PC-9 (cell line): Measurements from ENCODE around the gene NACA. TPM values are rescaled to one million over a fixed set of nuclear protein-coding genes. Genes with fewer than 3 reads are reported as not detected.

Experiments
- BruUV-seq: library from RNA; stranded (reverse); fragments of 400-500 nt; replicated peaks from 2 replicates; lab custom pipeline; 2021; lab: Mats Ljungman, UMichigan
- CTCF ChIA-PET: fragments of 300-600 bp; sonication (Branson Sonifier 250); formaldehyde crosslinking; loops from one replicate; lab custom pipeline; 2022; ENCODE audit warnings: antibody characterized with exemption; lab: Charles Lee
- POLR2A ChIA-PET: fragments of 300-600 bp; sonication (Branson Sonifier 250); formaldehyde crosslinking; loops from one replicate; lab custom pipeline; 2022; ENCODE audit warnings: antibody characterized with exemption; ENCODE audit not compliant: unreplicated experiment; lab: Charles Lee
- DNase-seq, 2 experiments: peaks; one replicate each; pipeline versions ENCODE4 v3.0.0 to v3.0.0-alpha.2; 2015 to 2022; ENCODE audit warnings: mixed read lengths in 1 of 2
- H2AFZ ChIP-seq: fragments of 200-600 bp; sonication (generic); 2 replicates; pipeline ENCODE4 v1.8.1; 2017; ENCODE audit warnings: antibody characterized with exemption
- H3F3A ChIP-seq: fragments of 200-600 bp; sonication (generic); 2 replicates; pipeline ENCODE4 v1.8.1; 2017; ENCODE audit warnings: antibody characterized with exemption, mild to moderate bottlenecking, low read depth; ENCODE audit not compliant: insufficient read depth
- H3K27ac ChIP-seq: fragments of 200-600 bp; sonication (generic); 2 replicates; pipeline ENCODE4 v1.6.1; 2016; ENCODE audit warnings: mixed run types
- H3K27me3 ChIP-seq: fragments of 200-600 bp; sonication (generic); 2 replicates; pipeline ENCODE4 v1.6.1; 2016; ENCODE audit warnings: low read depth, mixed run types; ENCODE audit not compliant: insufficient read depth
- H3K36me3 ChIP-seq: fragments of 200-600 bp; sonication (generic); 2 replicates; pipeline ENCODE4 v1.6.1; 2016; ENCODE audit warnings: low read depth, mixed run types
- H3K4me1 ChIP-seq: fragments of 200-600 bp; sonication (generic); replicated peaks from 2 replicates; pipeline ENCODE4 v1.6.1; 2016; ENCODE audit warnings: mixed run types; ENCODE audit not compliant: insufficient read depth
- H3K4me2 ChIP-seq: fragments of 200-600 bp; sonication (generic); 2 replicates; pipeline ENCODE4 v1.6.1; 2017; ENCODE audit warnings: mixed run types
- H3K4me3 ChIP-seq: fragments of 200-600 bp; sonication (generic); 2 replicates; pipeline ENCODE4 v1.6.1; 2016; ENCODE audit warnings: mixed run types
- H3K79me2 ChIP-seq: fragments of 200-600 bp; sonication (generic); 2 replicates; pipeline ENCODE4 v1.6.1; 2017; ENCODE audit warnings: low read depth, mixed run types
- H3K9me2 ChIP-seq: fragments of 200-600 bp; sonication (generic); 2 replicates; pipeline ENCODE4 v1.8.1; 2017; ENCODE audit warnings: mild to moderate bottlenecking; ENCODE audit not compliant: insufficient read depth
- H3K9me3 ChIP-seq: fragments of 200-600 bp; sonication (generic); 2 replicates; pipeline ENCODE4 v1.8.1; 2016; ENCODE audit warnings: low read depth; ENCODE audit not compliant: insufficient read depth
- H4K20me1 ChIP-seq: fragments of 200-600 bp; sonication (generic); 2 replicates; pipeline ENCODE4 v1.8.1; 2017; ENCODE audit not compliant: insufficient read depth
- CTCF ChIP-seq: fragments of 200-600 bp; sonication (generic); conservative IDR thresholded peaks from 2 replicates; pipeline ENCODE4 v1.6.1; 2017; ENCODE audit warnings: mixed run types, antibody characterized with exemption, mild to moderate bottlenecking, moderate library complexity
- EZH2 ChIP-seq: fragments of 200-600 bp; sonication (generic); IDR thresholded peaks from 2 replicates; pipeline ENCODE4 v1.8.0; 2017; ENCODE audit warnings: antibody characterized with exemption, low read depth
- intact Hi-C: fragments of 100-400 bp; cut with micrococcal nuclease; formaldehyde crosslinking; loops from one replicate; pipeline ENCODE4 v1.10.0; 2022; ENCODE audit not compliant: unreplicated experiment
- total RNA-seq: library from RNA; stranded (reverse); gene quantifications from 2 replicates; pipeline ENCODE4 v1.2.3, GENCODE V29; 2021

Gene NACA
- total RNA-seq, 1 experiment from 2014 or later: 1,035 TPM

DNA sequence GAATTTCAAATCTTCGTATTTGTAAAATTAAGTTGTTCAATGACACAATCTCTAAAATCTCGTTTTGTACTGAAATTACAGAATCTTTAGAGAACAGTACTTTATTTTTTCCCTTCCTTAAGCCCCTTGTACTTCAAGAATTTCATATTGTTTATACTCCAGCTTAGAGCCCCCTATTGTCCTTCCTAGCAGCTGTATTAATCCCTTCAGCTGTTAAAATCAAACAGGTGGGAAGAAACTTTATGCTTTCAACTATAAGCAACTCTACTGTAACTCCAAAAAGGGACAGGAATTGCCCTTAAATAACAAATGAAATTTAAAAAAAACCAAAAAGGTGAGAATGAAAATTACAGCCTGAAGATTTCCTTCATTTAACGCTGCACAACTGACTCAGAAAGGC is 1.7 kb downstream of the NACA start:
- TF ChIP-seq CTCF (no peak), EZH2 (no peak)
- intact Hi-C loops: loop anchor here (10.0 kb wide), 1 partner anchor 59 kb away; no protein-coding TSS in a partner anchor
- H3F3A ChIP-seq: peaks cover 75% of the 10 kb centered on the region
- H2AFZ ChIP-seq: no peak overlapping the region
- H3K79me2 ChIP-seq: peaks cover 66% of the 10 kb centered on the region
- peaks cover 50% of the 10 kb centered on the region for H3K36me3 ChIP-seq
- ChIA-PET CTCF (no interaction called here), POLR2A (interaction anchor here (0.7 kb wide), 1 partner anchor 220 kb away, joined by 4 read pairs; no protein-coding TSS in a partner anchor)
- H3K9me3 ChIP-seq: no peaks in the 10 kb centered on the region
- no TSS peak for BruUV-seq
- peak overlapping the region; percentile 98 for H3K4me2 ChIP-seq
- H3K27me3 ChIP-seq: no peaks in the 10 kb centered on the region
- peaks cover 54% of the 10 kb centered on the region for H4K20me1 ChIP-seq
- H3K4me3 ChIP-seq: peak overlapping the region; percentile 99
- peaks cover 49% of the 10 kb centered on the region for H3K4me1 ChIP-seq
- peak overlapping the region; percentile 94 for H3K27ac ChIP-seq
- no peak for DNase-seq
- H3K9me2 ChIP-seq: no peaks in the 10 kb centered on the region

DNA sequence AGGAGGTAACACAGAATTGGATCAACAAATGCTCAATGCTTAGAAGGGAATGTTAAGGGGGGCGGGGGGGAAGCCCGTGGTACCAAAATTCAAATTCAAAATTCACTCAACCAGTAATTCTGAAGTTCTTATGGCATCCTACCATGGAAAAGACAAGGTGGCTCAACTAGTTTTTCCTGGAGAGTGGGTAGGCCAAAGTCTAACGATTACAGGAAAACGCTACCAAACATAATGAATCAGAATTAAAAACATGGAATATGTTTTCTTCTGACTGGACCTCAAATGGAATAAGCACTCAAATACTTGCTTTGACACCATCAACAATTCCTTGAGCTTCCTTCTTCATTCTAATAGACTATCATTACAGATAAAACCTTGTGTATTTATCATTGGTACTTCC is 2.3 kb downstream of the NACA start:
- H3K36me3 ChIP-seq: peaks cover 50% of the 10 kb centered on the region
- POLR2A ChIA-PET: no interaction called here
- peak overlapping the region; percentile 98 for H3K4me2 ChIP-seq
- peaks cover 66% of the 10 kb centered on the region for H3K79me2 ChIP-seq
- intact Hi-C loops: loop anchor here (10.0 kb wide), 1 partner anchor 58 kb away; no protein-coding TSS in a partner anchor
- no peaks in the 10 kb centered on the region for H3K9me3 ChIP-seq
- peaks cover 49% of the 10 kb centered on the region for H3K4me1 ChIP-seq
- H4K20me1 ChIP-seq: peaks cover 54% of the 10 kb centered on the region
- CTCF ChIA-PET: interaction anchor here (1.6 kb wide), 1 partner anchor 86 kb away, joined by 5 read pairs; no protein-coding TSS in a partner anchor
- peaks cover 75% of the 10 kb centered on the region for H3F3A ChIP-seq
- peak in 1 of 2 experiments; percentile 48 for DNase-seq
- peak overlapping the region; percentile 99 for H3K4me3 ChIP-seq
- peak overlapping the region; percentile 94 for H3K27ac ChIP-seq
- no peaks in the 10 kb centered on the region for H3K27me3 ChIP-seq
- no peaks in the 10 kb centered on the region for H3K9me2 ChIP-seq
- TF ChIP-seq EZH2 (no peak), CTCF (no peak)
- no TSS peak for BruUV-seq
- no peak overlapping the region for H2AFZ ChIP-seq

DNA sequence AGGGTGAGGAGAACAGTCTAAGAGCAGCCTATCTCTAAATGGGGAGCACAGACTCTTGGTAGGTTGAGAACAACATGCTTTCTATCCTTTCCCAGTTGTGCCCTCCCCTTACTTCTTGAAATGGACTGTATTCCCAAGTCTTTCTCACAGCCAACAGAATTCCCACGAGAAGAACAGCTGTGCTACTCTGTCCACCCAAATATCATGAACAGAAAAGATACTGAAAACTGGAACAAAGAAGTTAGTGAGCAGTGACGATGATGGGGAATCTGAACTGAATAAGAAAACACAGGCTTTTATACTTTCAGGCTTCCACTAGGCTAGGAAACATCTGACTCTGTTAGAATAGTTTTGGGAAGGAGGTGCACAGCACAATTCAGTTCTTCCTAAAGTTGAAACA is 3.4 kb downstream of the NACA start:
- peaks cover 80% of the 10 kb centered on the region for H3F3A ChIP-seq
- no peaks in the 10 kb centered on the region for H3K9me3 ChIP-seq
- H3K4me2 ChIP-seq: peak overlapping the region; percentile 98
- no peaks in the 10 kb centered on the region for H3K27me3 ChIP-seq
- peaks cover 76% of the 10 kb centered on the region for H3K79me2 ChIP-seq
- CTCF ChIA-PET: interaction anchor here (0.5 to 1.6 kb wide), 3 partner anchors 12 to 85 kb away, joined by 3 to 9 read pairs (median 5); no protein-coding TSS in a partner anchor
- peaks cover 50% of the 10 kb centered on the region for H3K36me3 ChIP-seq
- intact Hi-C loops: loop anchor here (10.0 kb wide), 1 partner anchor 57 kb away; no protein-coding TSS in a partner anchor
- peak overlapping the region; percentile 46; the same call in 1 of the 2 replicates for H3K4me3 ChIP-seq
- H2AFZ ChIP-seq: no peak overlapping the region
- peaks cover 61% of the 10 kb centered on the region for H4K20me1 ChIP-seq
- POLR2A ChIA-PET: interaction anchor here (0.7 kb wide), 1 partner anchor 33 kb away, joined by 3 read pairs; no protein-coding TSS in a partner anchor
- H3K9me2 ChIP-seq: no peaks in the 10 kb centered on the region
- BruUV-seq: no TSS peak
- H3K27ac ChIP-seq: peak overlapping the region; percentile 63
- DNase-seq: no peak
- peaks cover 49% of the 10 kb centered on the region for H3K4me1 ChIP-seq
- TF ChIP-seq CTCF (no peak), EZH2 (no peak)
